ENCODE data around the gene ANK2.

Gene ANK2

DNA sequence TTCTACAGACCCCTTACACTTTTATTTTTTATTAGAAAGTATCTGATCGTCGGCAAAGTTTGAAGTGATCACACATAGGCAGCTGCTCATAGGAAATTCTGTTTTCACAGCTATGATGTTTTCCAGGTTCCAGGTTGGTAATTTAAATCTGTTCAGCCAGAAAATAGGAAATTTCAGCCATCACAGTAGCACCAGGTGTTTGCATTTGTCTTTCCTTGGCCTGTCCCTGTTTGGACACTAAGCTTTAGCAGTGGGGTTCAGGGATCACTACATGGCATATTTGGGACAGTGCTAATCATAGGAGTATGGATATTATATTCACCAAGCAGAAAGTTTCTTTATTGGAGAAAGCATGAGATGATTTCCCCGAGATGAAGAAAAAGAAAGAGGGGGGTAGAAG, 92.9 kb downstream of the ANK2 start:
- Histone ChIP-seq H3K9me3 (ENCODE audit: low read length) (no peaks in the 10 kb centered on the region), H3K4me3 (ENCODE audit: low read depth, low read length, poor library complexity, severe bottlenecking) (no peak overlapping the region), H3K4me1 (ENCODE audit: insufficient read depth, low read length, severe bottlenecking) (no peaks in the 10 kb centered on the region), H3K9me2 (ENCODE audit: low read depth, low read length) (no peaks in the 10 kb centered on the region), H3K27me3 (ENCODE audit: insufficient read depth, low read length) (no peaks in the 10 kb centered on the region), H3F3A (ENCODE audit: insufficient read depth, low read length) (no peaks in the 10 kb centered on the region), H4K20me1 (ENCODE audit: insufficient read depth, low read length) (no peaks in the 10 kb centered on the region), H3K36me3 (ENCODE audit: insufficient read depth, low read length) (no peaks in the 10 kb centered on the region), H3K27ac (ENCODE audit: low read depth, low read length, poor library complexity, severe bottlenecking) (no peak overlapping the region), H3K9ac (ENCODE audit: low read length) (no peak overlapping the region), H3K79me2 (ENCODE audit: insufficient read depth, low read length) (no peaks in the 10 kb centered on the region), H2AFZ (ENCODE audit: low read length) (no peak overlapping the region), H3K4me2 (ENCODE audit: low read length) (no peak overlapping the region)
- no peak for TF ChIP-seq EZH2 (IDR thresholded peaks at IDR 0.05; ENCODE audit: borderline replicate concordance, low read length)
- TF ChIP-seq, protein P1, sequence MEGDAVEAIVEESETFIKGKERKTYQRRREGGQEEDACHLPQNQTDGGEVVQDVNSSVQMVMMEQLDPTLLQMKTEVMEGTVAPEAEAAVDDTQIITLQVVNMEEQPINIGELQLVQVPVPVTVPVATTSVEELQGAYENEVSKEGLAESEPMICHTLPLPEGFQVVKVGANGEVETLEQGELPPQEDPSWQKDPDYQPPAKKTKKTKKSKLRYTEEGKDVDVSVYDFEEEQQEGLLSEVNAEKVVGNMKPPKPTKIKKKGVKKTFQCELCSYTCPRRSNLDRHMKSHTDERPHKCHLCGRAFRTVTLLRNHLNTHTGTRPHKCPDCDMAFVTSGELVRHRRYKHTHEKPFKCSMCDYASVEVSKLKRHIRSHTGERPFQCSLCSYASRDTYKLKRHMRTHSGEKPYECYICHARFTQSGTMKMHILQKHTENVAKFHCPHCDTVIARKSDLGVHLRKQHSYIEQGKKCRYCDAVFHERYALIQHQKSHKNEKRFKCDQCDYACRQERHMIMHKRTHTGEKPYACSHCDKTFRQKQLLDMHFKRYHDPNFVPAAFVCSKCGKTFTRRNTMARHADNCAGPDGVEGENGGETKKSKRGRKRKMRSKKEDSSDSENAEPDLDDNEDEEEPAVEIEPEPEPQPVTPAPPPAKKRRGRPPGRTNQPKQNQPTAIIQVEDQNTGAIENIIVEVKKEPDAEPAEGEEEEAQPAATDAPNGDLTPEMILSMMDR (IDR thresholded peaks at IDR 0.05; ENCODE audit: low read length), result no peak

- Histone ChIP-seq H3K4me1 (ENCODE audit: insufficient read depth, low read length, severe bottlenecking) (no peaks in the 10 kb centered on the region), H3K4me3 (ENCODE audit: low read depth, low read length, poor library complexity, severe bottlenecking) (no peak overlapping the region), H2AFZ (ENCODE audit: low read length) (no peak overlapping the region), H3K27me3 (ENCODE audit: insufficient read depth, low read length) (no peaks in the 10 kb centered on the region; the same call in 1 of the 2 replicates), H3K4me2 (ENCODE audit: low read length) (no peak overlapping the region), H3K9ac (ENCODE audit: low read length) (no peak overlapping the region), H3F3A (ENCODE audit: insufficient read depth, low read length) (no peaks in the 10 kb centered on the region), H3K27ac (ENCODE audit: low read depth, low read length, poor library complexity, severe bottlenecking) (no peak overlapping the region), H3K79me2 (ENCODE audit: insufficient read depth, low read length) (no peaks in the 10 kb centered on the region), H3K9me2 (ENCODE audit: low read depth, low read length) (no peaks in the 10 kb centered on the region), H3K9me3 (ENCODE audit: low read length) (no peaks in the 10 kb centered on the region), H4K20me1 (ENCODE audit: insufficient read depth, low read length) (no peaks in the 10 kb centered on the region), H3K36me3 (ENCODE audit: insufficient read depth, low read length) (no peaks in the 10 kb centered on the region)
- TF ChIP-seq, protein P1 (IDR thresholded peaks at IDR 0.05; ENCODE audit: low read length), result no peak
- no peak for TF ChIP-seq EZH2 (IDR thresholded peaks at IDR 0.05; ENCODE audit: borderline replicate concordance, low read length)
Observed at GRCh38 chr4:113144091-113144490, 94.6 kb downstream of the ANK2 start.

DNA sequence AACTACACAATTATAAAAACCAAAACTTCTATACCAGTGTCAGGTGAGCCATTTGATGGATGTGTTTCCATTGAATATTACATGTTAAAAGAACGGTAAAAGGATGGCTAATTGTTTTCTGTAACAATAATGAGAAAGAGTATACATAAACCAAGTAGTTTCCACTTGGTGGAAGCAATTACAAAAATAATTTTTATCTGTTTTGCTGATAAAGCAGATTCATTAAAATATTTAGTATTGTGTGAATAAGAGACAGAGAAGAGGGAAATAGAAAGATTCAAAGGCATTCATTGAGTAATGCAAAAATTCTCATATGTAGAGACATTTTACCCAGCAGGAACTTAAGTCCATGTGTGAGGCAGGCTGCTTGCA, 95.7 kb downstream of the ANK2 start:
- no peak overlapping the region for H3K4me2 ChIP-seq (ENCODE audit: low read length)
- H3K9ac ChIP-seq (ENCODE audit: low read length), result no peak overlapping the region
- H2AFZ ChIP-seq (ENCODE audit: low read length), result no peak overlapping the region
- H3K79me2 ChIP-seq (ENCODE audit: insufficient read depth, low read length), result no peaks in the 10 kb centered on the region
- H3K27ac ChIP-seq (ENCODE audit: low read depth, low read length, poor library complexity, severe bottlenecking), result no peak overlapping the region
- H3F3A ChIP-seq (ENCODE audit: insufficient read depth, low read length), result no peaks in the 10 kb centered on the region
- H3K36me3 ChIP-seq (ENCODE audit: insufficient read depth, low read length), result no peaks in the 10 kb centered on the region
- no peak overlapping the region for H3K4me3 ChIP-seq (ENCODE audit: low read depth, low read length, poor library complexity, severe bottlenecking)
- no peak for TF ChIP-seq EZH2 (IDR thresholded peaks at IDR 0.05; ENCODE audit: borderline replicate concordance, low read length)
- TF ChIP-seq, protein P1 (IDR thresholded peaks at IDR 0.05; ENCODE audit: low read length), result no peak
- H3K27me3 ChIP-seq (ENCODE audit: insufficient read depth, low read length), result no peaks in the 10 kb centered on the region; the same call in 1 of the 2 replicates
- H3K9me2 ChIP-seq (ENCODE audit: low read depth, low read length), result no peaks in the 10 kb centered on the region
- no peaks in the 10 kb centered on the region for H4K20me1 ChIP-seq (ENCODE audit: insufficient read depth, low read length)
- no peaks in the 10 kb centered on the region for H3K9me3 ChIP-seq (ENCODE audit: low read length)
- no peaks in the 10 kb centered on the region for H3K4me1 ChIP-seq (ENCODE audit: insufficient read depth, low read length, severe bottlenecking)

Data from OCI-LY1 (cell line).